ENCODE data around the gene TCF23. TPM values are rescaled to one million over a fixed set of nuclear protein-coding genes. Genes with fewer than 3 reads are reported as not detected.

Gene TCF23
- total RNA-seq, 2 donors from 2014 or later: 8.5 TPM; not detected in 1

DNA sequence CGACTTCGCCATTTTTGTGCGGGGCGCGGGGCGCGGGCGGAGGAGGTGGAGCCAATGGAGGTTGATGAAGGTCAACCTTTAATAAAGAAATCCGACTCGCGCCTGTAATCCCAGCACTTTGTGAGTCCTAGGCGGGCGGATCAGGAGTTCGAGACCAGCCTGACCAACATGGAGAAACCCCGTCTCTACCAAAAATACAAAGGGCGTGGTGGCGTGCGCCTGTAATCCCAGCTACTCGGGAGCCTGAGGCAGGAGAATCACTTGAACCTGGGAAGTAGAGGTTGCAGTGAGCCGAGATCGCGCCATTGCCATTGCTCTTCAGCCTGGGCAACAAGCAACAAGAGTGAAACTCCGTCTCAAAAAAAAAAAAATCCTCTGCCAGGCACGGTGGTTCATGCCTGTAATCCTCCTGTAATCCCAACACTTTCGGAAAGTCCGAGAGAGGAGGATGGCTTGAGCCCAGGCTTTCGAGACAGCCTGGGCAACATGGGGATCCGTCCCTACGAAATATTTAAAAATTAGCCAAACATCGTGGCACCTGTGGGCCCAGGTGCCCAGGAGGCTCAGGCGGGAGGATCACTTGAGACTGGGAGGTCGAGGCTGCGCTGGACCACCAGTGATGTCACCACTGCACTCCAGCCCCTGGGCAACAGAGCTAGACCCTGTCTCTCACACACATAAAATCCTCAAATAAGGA lies 13.9 kb upstream of the TCF23 start:
- peak overlapping the region; percentile 78 to 96 for H3K4me3 ChIP-seq
- H3K9me3 ChIP-seq: no peaks in the 10 kb centered on the region
- no peak for TF ChIP-seq POLR2A (IDR thresholded peaks at IDR 0.05)
- TF ChIP-seq POLR2AphosphoS5 (IDR thresholded peaks at IDR 0.05): no peak
- TF ChIP-seq, protein P1, sequence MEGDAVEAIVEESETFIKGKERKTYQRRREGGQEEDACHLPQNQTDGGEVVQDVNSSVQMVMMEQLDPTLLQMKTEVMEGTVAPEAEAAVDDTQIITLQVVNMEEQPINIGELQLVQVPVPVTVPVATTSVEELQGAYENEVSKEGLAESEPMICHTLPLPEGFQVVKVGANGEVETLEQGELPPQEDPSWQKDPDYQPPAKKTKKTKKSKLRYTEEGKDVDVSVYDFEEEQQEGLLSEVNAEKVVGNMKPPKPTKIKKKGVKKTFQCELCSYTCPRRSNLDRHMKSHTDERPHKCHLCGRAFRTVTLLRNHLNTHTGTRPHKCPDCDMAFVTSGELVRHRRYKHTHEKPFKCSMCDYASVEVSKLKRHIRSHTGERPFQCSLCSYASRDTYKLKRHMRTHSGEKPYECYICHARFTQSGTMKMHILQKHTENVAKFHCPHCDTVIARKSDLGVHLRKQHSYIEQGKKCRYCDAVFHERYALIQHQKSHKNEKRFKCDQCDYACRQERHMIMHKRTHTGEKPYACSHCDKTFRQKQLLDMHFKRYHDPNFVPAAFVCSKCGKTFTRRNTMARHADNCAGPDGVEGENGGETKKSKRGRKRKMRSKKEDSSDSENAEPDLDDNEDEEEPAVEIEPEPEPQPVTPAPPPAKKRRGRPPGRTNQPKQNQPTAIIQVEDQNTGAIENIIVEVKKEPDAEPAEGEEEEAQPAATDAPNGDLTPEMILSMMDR (IDR thresholded peaks at IDR 0.05): no peak
- peaks cover 8% of the 10 kb centered on the region for H3K4me1 ChIP-seq (replicated peaks)
- H3K27me3 ChIP-seq (replicated peaks; ENCODE audit: insufficient read depth): no peaks in the 10 kb centered on the region
- WGBS: 64% methylated on average over 28 of the region's 33 CpGs
- H3K27ac ChIP-seq: peak overlapping the region; percentile 82 to 88
- peaks cover 7 to 17% of the 10 kb centered on the region in 2 donors for H3K36me3 ChIP-seq
- no peak for DNase-seq (ENCODE audit: low spot score)
- intact Hi-C loops (cut with DNase I): no loop called here

DNA sequence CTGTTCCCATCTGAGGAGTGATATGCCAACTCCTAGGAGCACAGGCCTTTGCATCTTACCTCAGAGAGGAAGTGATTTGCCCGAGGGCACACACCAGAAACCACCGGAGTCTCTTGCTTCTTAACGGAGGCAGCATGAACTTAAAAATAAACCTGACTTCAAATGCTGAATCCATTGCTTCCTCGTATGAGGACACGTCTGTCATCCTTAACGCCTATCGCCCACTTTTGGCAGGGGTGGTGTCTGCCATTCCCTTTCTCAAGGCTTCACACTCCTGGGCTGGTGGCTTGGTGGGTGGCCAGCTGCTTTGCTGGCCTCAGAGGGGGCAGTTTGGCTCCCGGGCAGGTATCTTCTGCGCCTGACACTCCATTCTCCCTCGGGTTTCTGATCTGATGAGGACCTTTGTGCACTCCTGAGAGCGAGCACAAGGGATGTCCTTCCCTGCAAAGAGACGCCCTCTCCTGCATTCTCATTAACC lies 13.3 kb upstream of the TCF23 start:
- H3K4me1 ChIP-seq (replicated peaks): peaks cover 8% of the 10 kb centered on the region
- H3K9me3 ChIP-seq: no peaks in the 10 kb centered on the region
- TF ChIP-seq, protein P1 (IDR thresholded peaks at IDR 0.05): no peak
- no peak for TF ChIP-seq POLR2A (IDR thresholded peaks at IDR 0.05)
- intact Hi-C loops (cut with DNase I): no loop called here
- H3K4me3 ChIP-seq: no peak overlapping the region
- H3K27me3 ChIP-seq (replicated peaks; ENCODE audit: insufficient read depth): no peaks in the 10 kb centered on the region
- peaks cover 7 to 12% of the 10 kb centered on the region in 2 donors for H3K36me3 ChIP-seq
- H3K27ac ChIP-seq: no peak overlapping the region
- 92% methylated on average over 12 of the region's 12 CpGs for WGBS
- no peak for DNase-seq (ENCODE audit: low spot score)

DNA sequence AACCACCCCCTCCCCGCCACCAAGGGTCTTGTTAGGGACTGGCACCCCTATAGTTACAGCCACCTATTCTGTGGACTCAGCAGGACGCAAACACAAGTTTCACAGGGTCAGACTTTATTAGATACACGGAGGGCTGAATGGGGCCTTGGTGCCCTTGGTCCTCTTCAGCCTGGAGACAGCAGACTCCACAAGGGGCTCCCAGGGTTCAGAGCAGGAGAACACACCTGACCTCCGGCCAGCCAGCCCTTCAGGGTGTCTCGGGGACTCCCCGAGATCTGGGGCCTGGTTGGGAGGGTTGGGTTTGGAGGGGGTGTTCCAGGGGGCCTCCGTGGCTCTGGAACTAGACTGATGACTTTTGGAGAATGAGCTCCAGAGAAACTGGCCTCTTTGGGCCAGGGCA lies 12.1 kb upstream of the TCF23 start:
- 91% methylated on average over 7 of the region's 7 CpGs for WGBS

GRCh38 chr2:27137322-27137935 lies 11.4 kb upstream of the TCF23 start:
- H3K9me3 ChIP-seq: no peaks in the 10 kb centered on the region
- H3K36me3 ChIP-seq: peaks cover 0 to 4% of the 10 kb centered on the region in 2 donors
- no peak for DNase-seq (ENCODE audit: low spot score)
- H3K27ac ChIP-seq: no peak overlapping the region
- 86% methylated on average over 20 of the region's 21 CpGs for WGBS
- intact Hi-C loops (cut with DNase I): no loop called here
- no peaks in the 10 kb centered on the region for H3K27me3 ChIP-seq (replicated peaks; ENCODE audit: insufficient read depth)
- TF ChIP-seq, protein P1 (IDR thresholded peaks at IDR 0.05): no peak
- TF ChIP-seq POLR2A (IDR thresholded peaks at IDR 0.05) (no peak), POLR2AphosphoS5 (IDR thresholded peaks at IDR 0.05) (no peak)
- no peak overlapping the region for H3K4me3 ChIP-seq
- peaks cover 8% of the 10 kb centered on the region for H3K4me1 ChIP-seq (replicated peaks)

More for the DNA sequence above, 12.1 kb upstream of the TCF23 start:
- H3K9me3 ChIP-seq: no peaks in the 10 kb centered on the region
- no peak for DNase-seq (ENCODE audit: low spot score)
- H3K4me3 ChIP-seq: no peak overlapping the region
- no peak for TF ChIP-seq POLR2AphosphoS5 (IDR thresholded peaks at IDR 0.05)
- TF ChIP-seq POLR2A (IDR thresholded peaks at IDR 0.05): no peak
- TF ChIP-seq, protein P1 (IDR thresholded peaks at IDR 0.05): no peak
- peaks cover 6 to 10% of the 10 kb centered on the region in 2 donors for H3K36me3 ChIP-seq
- H3K27ac ChIP-seq: no peak overlapping the region
- H3K27me3 ChIP-seq (replicated peaks; ENCODE audit: insufficient read depth): no peaks in the 10 kb centered on the region
- intact Hi-C loops (cut with DNase I): no loop called here
- peaks cover 8% of the 10 kb centered on the region for H3K4me1 ChIP-seq (replicated peaks)
